Transverse colon (tissue), 4 donors: ENCODE results near the gene NOTCH2.
"Not testable (repeated sequence)": the region's sequence is repeated elsewhere in the genome, so short reads cannot be mapped to it uniquely, and the experiment has no call there.

Experiments
- CTCF ChIP-seq, 5 experiments: fragments of 200-600 bp in 3 of 5; fragments of 450-650 bp in 2 of 5; sonication (generic) in 3 of 5; IDR thresholded peaks; 1 replicate in 2 of 5; 2 replicates in 3 of 5; pipeline ENCODE4 v1.5.1; 2016 to 2017; ENCODE audit warnings: antibody characterized with exemption in 5 of 5, inconsistent platforms in 3 of 5, mild to moderate bottlenecking in 2 of 5, moderate library complexity in 1 of 5
- EP300 ChIP-seq: sonication (generic); formaldehyde crosslinking; IDR thresholded peaks from one replicate; pipeline ENCODE4 v1.6.1; 2017; ENCODE audit warnings: antibody characterized with exemption, low read depth
- POLR2A ChIP-seq: fragments of 450-650 bp; IDR thresholded peaks from one replicate; pipeline ENCODE4 v1.6.1; 2016; ENCODE audit warnings: antibody characterized with exemption, mild to moderate bottlenecking, moderate library complexity
- POLR2AphosphoS5 ChIP-seq, 3 donors: sonication (generic); formaldehyde crosslinking; IDR thresholded peaks; one replicate each; pipeline ENCODE4 v1.6.1; 2016; ENCODE audit warnings: antibody characterized with exemption in 3 of 3

DNA sequence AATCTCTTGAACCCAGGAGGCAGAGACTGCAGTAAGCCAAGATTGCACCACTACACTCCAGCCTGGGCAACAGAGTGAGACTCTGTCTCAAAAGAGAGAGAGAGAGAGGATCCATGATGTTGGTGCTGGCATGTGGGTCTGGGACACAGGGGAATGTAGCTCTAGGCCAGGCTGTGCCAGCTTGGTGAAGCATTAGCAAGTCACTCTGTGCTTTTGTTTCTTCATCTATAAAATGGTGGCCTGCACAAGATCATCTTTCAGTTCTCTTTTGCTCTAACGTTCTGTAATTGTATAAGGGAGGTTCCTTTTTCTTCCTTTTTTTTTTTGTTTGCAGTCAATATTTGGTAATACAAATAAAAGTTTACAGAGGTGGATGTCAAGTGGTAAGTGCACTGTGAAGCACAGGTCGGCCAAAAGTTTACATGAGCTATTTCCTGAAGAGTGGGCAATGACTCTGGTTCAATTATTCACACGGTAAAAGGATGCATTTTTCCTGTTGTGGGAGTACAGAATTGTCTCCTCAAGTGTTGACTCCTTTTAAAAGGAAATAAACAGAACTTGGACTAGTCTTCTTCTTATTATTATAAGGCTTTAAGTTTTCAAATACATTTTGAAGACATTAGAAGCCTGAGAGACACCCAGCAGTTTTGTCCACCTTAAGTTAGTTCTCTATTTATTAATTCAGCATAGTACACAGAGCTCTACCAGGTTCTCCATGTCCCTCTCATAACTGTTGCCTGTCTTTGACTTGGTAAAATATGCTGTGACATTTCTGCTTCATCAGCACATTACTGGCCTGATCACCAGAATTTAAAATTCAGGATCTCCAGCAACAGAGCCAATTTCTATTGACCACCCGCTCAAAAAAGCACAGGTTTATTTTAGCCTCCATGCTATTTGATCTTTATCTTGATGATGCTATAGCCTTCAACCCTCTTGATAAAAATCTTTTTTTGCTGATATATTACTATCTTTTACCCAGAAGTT lies 23.1 kb upstream of the NOTCH2 start:
- not testable (repeated sequence) for TF ChIP-seq CTCF (IDR thresholded peaks at IDR 0.05); POLR2AphosphoS5 (IDR thresholded peaks at IDR 0.05); EP300; POLR2A
